Measurements from ENCODE around the gene TRIM44.

GRCh38 chr11:35848616-35849015 lies 186.0 kb downstream of the TRIM44 start:
- TF ChIP-seq CTCF (IDR thresholded peaks at IDR 0.05), result no peak
- no peak for TF ChIP-seq POLR2A (IDR thresholded peaks at IDR 0.05)
- no peak for TF ChIP-seq POLR2AphosphoS5 (IDR thresholded peaks at IDR 0.05)

Data from breast epithelium (tissue), 3 donors.